ENCODE measurements around the gene CAMTA1. TPM values are rescaled to one million over a fixed set of nuclear protein-coding genes. Genes with fewer than 3 reads are reported as not detected.

Gene CAMTA1
- total RNA-seq, 3 donors from 2014 or later: 73.4 to 114 (median 82.6) TPM

DNA sequence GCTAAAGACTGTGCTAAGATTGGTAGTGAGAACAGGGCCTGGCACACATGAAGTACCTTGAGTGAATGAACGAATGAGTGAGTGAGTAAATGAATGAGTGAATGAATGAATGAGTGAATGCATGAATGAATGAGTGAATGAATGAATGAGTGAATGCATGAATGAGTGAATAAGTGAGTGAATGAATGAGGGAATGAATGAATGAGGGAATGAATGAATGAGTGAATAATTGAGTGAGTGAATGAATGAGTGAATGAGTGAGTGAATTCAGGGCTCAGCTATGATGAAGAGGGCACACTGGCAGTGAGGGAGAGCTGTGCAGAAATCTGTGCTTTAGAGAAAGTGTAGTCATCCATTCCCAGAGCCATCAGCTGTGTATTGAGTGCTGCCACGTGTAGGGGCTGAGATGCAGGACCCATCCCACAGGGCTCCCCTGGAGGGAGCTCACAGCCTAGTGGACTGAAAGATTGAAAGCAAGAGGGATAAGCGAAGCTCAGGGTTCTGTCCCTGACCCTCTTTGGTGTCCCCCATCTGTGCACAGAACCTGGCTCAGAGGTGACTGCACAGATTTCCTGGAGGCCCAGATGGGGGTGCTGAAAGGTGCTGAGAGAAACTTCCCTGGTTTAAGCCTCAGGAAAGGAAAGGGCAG is 767.9 kb downstream of the CAMTA1 start:
- no peaks in the 10 kb centered on the region for H3K9me3 ChIP-seq
- no peaks in the 10 kb centered on the region for H3K36me3 ChIP-seq (ENCODE audit: low read depth)
- intact Hi-C loops (cut with DNase I, micrococcal nuclease): no loop called here
- TF ChIP-seq, protein P1, sequence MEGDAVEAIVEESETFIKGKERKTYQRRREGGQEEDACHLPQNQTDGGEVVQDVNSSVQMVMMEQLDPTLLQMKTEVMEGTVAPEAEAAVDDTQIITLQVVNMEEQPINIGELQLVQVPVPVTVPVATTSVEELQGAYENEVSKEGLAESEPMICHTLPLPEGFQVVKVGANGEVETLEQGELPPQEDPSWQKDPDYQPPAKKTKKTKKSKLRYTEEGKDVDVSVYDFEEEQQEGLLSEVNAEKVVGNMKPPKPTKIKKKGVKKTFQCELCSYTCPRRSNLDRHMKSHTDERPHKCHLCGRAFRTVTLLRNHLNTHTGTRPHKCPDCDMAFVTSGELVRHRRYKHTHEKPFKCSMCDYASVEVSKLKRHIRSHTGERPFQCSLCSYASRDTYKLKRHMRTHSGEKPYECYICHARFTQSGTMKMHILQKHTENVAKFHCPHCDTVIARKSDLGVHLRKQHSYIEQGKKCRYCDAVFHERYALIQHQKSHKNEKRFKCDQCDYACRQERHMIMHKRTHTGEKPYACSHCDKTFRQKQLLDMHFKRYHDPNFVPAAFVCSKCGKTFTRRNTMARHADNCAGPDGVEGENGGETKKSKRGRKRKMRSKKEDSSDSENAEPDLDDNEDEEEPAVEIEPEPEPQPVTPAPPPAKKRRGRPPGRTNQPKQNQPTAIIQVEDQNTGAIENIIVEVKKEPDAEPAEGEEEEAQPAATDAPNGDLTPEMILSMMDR (IDR thresholded peaks at IDR 0.05): no peak
- no peak for ATAC-seq
- DNase-seq: peak in 1 of 3 donors; percentile 5
- no peak overlapping the region for H3K4me3 ChIP-seq
- peaks cover 8% of the 10 kb centered on the region for H3K4me1 ChIP-seq (ENCODE audit: low read depth)

DNA sequence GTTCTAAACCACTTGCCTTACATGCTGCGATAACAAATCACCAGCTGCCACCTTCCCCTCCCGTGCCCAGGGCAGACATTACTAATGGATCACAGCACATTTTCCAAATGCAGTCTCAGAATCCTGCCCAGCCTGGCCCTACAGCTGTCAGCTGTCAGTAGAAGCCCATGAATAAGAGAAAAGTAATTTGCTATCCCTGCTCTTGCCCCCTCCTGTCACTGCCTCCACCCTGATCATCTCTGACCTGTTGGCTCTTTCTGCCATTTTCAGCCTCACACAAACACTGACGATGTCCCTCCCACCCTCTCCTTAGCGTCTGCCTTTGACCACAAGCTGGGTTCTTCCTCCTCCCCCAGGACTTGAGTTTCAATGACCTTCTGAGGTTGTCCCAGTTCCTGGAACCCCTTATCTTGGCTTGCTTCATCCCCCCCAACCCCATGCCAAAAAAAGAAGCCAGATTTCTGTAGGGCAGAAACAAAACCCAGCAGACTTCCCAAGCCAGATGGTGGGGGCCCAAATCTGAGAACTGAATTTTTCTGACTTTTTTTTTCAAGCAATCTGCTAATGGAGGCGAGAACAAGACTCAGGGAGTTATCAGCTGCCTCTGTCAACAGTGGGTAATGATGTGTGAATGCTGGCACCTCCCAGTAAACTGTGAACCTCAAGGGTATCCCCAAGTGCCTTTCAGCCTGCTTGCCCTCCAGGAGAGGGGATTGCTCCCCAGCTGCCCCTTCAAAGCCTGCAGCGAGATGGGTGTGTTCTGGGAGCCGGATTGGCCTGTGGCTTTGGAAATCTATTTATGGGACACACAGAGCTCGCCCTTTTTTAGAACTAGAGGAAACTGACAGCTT is 769.4 kb downstream of the CAMTA1 start:
- Histone ChIP-seq H3K9me3 (no peaks in the 10 kb centered on the region), H3K4me3 (no peak overlapping the region), H3K36me3 (ENCODE audit: low read depth) (no peaks in the 10 kb centered on the region), H3K4me1 (ENCODE audit: low read depth) (peaks cover 8% of the 10 kb centered on the region)
- DNase-seq: peak in 1 of 3 donors; percentile 3
- ATAC-seq: no peak
- intact Hi-C loops (cut with DNase I, micrococcal nuclease): no loop called here
- TF ChIP-seq, protein P1 (IDR thresholded peaks at IDR 0.05): no peak

DNA sequence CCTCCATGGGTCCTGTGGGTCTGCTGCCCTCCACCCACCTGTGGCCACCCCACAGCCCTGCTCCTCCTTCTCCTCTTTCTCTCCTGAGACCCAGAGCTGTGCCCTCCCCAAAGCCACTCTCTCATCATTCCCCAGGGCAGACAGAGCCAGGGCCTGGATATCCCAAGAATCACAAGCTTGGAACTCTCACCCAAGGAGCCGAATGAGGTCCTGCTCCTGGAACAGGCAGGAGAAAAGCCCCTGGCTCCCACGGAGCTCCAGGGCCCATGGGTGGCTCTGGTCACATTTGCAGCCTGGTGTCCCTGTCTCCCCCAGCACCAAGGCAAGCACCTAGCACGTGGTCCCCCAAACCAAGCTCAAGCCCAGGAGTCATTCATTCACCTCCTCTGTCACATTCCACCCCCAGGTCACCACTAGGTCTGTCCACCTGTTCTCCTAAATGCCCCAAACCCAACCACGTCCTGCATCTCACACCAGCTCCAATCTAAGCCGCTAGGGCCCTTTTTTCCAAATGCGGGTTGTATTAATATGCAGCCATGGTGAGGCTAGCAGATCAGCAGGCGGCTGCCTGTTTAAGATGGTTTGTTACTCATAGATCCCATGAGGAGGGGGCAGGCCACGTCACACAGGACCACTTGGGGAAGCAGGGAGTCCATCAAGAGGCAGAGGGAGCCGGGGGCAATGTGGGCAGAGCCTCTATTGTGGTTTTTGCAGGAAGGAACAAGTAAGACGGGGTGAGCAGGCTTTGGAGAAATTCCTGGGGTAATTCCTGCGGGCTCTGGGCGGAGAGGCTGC is 770.3 kb downstream of the CAMTA1 start:
- TF ChIP-seq, protein P1 (IDR thresholded peaks at IDR 0.05): no peak
- intact Hi-C loops (cut with DNase I, micrococcal nuclease): no loop called here
- Histone ChIP-seq H3K4me3 (no peak overlapping the region), H3K4me1 (ENCODE audit: low read depth) (peaks cover 3% of the 10 kb centered on the region), H3K9me3 (no peaks in the 10 kb centered on the region), H3K36me3 (ENCODE audit: low read depth) (no peaks in the 10 kb centered on the region)
- ATAC-seq (no peak), DNase-seq (peak in 1 of 3 donors; percentile 9)

GRCh38 chr1:7557301-7557891 is 772.1 kb downstream of the CAMTA1 start:
- peak in 1 of 3 donors; percentile 12 for DNase-seq
- TF ChIP-seq, protein P1 (IDR thresholded peaks at IDR 0.05): no peak
- intact Hi-C loops (cut with DNase I, micrococcal nuclease): no loop called here

GRCh38 chr1:7558041-7558461 is 772.8 kb downstream of the CAMTA1 start:
- intact Hi-C loops (cut with DNase I, micrococcal nuclease): no loop called here
- Histone ChIP-seq H3K4me1 (ENCODE audit: low read depth) (no peaks in the 10 kb centered on the region), H3K36me3 (ENCODE audit: low read depth) (no peaks in the 10 kb centered on the region), H3K9me3 (no peaks in the 10 kb centered on the region), H3K4me3 (no peak overlapping the region)
- ATAC-seq (no peak), DNase-seq (peak in 2 of 3 donors; percentile 19 to 41)
- TF ChIP-seq, protein P1 (IDR thresholded peaks at IDR 0.05): no peak

More at GRCh38 chr1:7557301-7557891, 772.1 kb downstream of the CAMTA1 start:
- ATAC-seq: no peak
- Histone ChIP-seq H3K9me3 (no peaks in the 10 kb centered on the region), H3K4me3 (no peak overlapping the region), H3K36me3 (ENCODE audit: low read depth) (no peaks in the 10 kb centered on the region), H3K4me1 (ENCODE audit: low read depth) (no peaks in the 10 kb centered on the region)

Data from mucosa of descending colon (tissue), 3 donors.